Hematopoietic multipotent progenitor cell treated with erythropoietin and hydrocortisone succinate and interleukin-3 and kit ligand, for 4 days (in vitro differentiated cells): ENCODE measurements around the gene ZDHHC14.

Source experiments
- DNase-seq: peaks from one replicate; pipeline ENCODE4 v3.0.0-alpha.2; 2015

The ZDHHC14 gene

DNA sequence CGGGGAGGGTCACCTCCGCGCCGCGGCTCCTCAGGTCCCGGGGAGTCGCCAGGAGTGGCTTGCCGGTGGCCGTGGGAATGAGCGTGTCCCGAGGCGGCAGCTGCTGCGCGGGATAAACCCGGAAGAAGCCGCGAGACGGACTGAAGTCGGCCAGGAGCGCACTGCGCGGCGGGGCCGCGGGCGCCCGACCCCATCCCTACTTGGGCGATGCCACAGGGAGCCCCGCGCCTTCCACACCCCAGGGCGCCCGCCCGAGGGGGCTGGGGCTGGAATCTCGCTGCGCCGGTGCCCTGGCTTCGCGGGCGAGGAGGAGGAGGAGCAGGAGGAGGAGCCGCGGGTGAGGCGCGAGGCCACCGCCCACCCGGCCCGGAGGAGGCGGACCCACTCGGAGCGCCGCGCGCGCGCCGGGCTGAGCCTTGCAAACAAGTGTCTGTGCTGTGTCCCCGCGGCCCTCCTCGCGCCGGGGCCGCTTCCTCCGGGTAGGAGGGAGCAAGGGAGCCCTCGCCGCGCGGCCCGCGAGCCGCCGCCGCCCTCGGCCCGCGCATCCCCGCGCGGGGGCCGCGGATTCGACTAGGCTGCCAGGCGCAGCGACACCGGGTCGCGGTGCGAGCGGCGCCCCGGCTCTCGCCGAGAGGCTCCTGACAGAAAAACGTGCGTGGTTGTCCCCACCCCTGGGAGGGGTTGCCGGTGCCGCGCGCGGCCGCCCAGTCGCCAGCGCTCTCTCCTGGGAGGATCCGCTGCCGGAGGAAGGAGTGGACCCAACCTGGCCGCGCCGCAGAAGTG lies at the start of gene ZDHHC14:
ZDHHC14 (plus strand) TSS at position 412 of the 783 bp plus-strand sequence.
- DNase-seq, result peak; percentile 95

DNA sequence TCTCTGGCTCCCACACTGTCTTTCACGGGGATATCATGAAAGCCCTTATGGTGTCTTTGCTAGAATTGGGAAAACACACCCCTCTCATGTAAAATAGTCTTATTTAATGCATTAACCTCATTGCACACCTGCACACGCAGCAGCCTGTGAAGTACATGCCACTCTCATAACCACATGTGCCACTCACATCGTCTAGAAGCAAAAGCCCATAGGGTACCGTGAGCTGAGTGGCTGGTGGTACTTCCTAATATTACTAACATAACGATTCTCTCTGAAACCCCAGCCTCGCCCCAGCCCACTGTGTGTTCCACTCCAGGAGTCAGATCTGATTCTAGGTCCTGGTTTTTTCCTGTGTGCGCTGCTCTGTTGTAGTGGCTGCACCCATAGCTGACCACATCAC lies 48.2 kb upstream of the ZDHHC14 start:
- no peak for DNase-seq

DNA sequence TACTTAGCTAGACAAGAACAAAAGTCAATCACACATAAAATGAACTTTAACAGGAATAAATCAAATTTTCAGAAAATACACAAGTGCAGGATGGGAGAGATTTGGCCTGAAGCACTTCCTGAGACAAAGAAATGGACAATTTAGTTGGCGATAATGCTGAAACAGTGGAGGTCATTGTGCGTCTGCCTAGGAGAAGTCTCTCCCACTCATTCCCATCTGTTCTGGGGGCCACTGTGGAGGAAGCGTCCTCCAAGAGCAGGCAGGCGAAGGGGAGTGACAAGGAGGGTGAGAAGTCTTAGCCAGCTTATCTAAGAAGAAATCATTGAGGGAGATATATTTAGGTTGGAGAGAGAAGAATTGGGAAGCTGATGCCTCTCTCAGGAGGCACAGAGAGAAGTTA lies 47.5 kb upstream of the ZDHHC14 start:
- no peak for DNase-seq

DNA sequence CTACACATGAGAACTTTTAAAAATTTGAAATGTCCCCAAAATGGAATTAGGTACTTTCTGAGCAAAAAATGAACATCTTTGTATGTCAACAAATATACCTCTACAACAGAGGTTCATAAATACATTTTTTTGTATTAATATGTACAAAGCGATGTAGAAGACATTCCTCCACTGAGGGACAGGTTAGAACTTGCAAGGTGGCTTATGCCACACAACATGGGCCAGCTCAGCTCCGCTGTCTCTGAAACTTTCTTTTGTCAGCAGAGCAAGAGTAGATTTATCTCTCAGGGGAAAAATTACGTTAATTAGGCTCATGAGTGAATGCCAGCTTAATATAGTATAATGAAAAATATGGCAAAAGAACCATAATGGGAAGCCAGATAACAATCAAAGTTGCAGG lies 47.0 kb upstream of the ZDHHC14 start:
- DNase-seq, result no peak

DNA sequence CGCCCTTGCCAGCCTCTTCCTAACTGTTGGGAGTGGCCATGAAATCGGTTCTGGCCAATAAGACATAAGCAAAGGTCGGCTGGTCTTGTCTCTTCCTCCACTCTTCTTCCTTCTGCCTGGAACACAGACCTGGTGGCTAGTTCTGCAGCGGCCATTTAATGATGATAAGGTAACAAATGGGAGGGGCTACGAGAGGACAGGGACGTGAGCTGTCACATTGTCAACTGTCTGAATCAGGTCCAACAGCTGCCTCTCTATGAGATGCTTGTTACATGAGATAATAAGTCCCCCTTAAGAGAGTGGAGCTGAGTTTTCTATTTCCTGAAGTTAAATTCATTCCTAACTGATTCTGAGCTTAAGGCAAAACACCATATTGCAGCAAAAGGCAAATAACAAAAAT lies 45.2 kb upstream of the ZDHHC14 start:
- peak; percentile 64 for DNase-seq

- peak; percentile 43 for DNase-seq
Measured at GRCh38 chr6:157337276-157337675, 43.7 kb upstream of the ZDHHC14 start.

- no peak for DNase-seq
Measured at GRCh38 chr6:157337751-157338150, 43.2 kb upstream of the ZDHHC14 start.

DNA sequence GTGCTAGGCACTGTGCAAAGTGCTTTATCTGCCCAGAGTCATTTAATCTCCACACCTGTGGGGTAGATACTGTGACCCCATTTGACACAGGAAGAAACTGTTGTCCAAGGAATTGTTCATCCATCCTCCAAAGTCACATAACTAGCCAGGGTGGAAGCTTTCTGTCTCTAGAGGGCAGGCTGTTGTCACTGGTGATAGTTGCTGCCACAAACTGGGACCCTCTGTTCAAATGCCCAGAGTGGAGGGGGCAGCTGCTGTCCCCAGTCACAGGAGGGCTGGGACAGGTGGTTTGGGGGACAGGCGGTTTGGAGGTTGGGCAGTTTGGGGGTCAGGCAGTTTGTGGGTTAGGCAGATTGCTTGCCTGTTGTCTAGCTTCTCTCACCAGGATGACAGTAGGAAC lies 41.6 kb upstream of the ZDHHC14 start:
- peak; percentile 21 for DNase-seq

- no peak for DNase-seq
Measured at GRCh38 chr6:157343732-157344131, 37.3 kb upstream of the ZDHHC14 start.

- no peak for DNase-seq
Measured at GRCh38 chr6:157346373-157346772, 34.6 kb upstream of the ZDHHC14 start.

GRCh38 chr6:157358287-157358686 lies 22.7 kb upstream of the ZDHHC14 start:
- no peak for DNase-seq

GRCh38 chr6:157361886-157362285 lies 19.1 kb upstream of the ZDHHC14 start:
- peak; percentile 34 for DNase-seq

GRCh38 chr6:157364705-157365104 lies 16.3 kb upstream of the ZDHHC14 start:
- no peak for DNase-seq

DNA sequence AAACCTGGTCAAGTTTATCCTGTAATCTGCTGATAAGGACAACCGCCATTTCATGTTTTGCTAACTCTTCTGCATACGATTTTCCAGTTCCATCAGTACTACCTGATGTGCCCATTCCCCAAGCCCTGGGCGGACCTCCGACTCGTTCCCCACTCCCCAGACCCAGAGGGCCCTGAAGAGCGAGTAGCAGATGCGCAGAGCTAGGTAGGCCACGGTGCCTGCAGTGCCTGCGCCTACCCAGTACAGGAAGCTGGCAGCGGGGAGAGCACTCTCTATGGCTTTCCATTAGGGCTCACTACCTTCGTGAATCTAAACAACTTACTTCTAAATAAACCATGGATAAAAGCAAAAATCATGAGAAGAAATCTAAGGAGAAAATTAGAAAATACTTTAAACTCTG lies 14.3 kb upstream of the ZDHHC14 start:
- DNase-seq, result no peak

GRCh38 chr6:157368359-157369049 lies 12.5 kb upstream of the ZDHHC14 start:
- no peak for DNase-seq

DNA sequence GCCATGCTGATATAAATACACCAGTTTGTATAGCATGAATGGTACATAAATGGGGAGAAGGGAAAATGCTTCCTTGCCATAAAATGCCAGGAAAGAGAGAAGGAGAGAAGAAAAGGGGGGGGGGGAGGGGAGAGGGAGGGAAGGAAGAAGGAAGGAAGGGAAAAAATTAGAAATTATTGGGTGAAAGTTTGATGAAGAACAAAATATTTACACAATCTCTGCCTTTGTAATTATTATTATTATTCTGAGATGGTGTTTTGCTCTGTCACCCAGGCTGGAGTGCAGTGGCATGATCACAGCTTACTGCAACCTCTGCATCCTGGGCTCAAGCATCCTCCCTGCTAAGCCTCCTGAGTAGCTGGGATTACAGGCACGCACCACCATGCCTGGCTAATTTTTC lies 10.2 kb upstream of the ZDHHC14 start:
- no peak for DNase-seq

- DNase-seq, result no peak
Measured at GRCh38 chr6:157372501-157373280, 8.3 kb upstream of the ZDHHC14 start.

- DNase-seq, result no peak
Measured at GRCh38 chr6:157374889-157375443, 6.0 kb upstream of the ZDHHC14 start.

- no peak for DNase-seq
Measured at GRCh38 chr6:157376241-157376640, 4.7 kb upstream of the ZDHHC14 start.

GRCh38 chr6:157376706-157377230 lies 4.2 kb upstream of the ZDHHC14 start:
- DNase-seq, result no peak

- peak; percentile 98 for DNase-seq
Measured at GRCh38 chr6:157379656-157380457, 1.1 kb upstream of the ZDHHC14 start.

DNA sequence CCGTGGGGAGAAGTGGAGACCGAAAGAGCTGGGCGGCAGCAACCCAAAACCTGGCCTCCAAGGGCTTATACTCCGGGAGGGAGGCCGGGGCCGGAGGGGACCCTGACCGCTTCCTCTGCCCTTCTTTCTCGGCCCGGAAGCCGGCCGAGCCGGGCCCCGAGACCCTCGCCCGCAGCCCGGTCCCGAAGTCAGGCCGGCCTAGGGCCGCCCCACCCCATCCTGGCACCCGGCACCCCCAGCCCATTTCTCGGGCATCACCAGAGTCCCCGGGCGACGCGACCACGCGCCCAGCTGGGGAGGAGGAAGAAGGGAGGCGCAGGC lies 572 bp upstream of the ZDHHC14 start:
- no peak for DNase-seq
